ENCODE results near the gene NRCAM. TPM values are rescaled to one million over a fixed set of nuclear protein-coding genes. Genes with fewer than 3 reads are reported as not detected.

The NRCAM gene
- total RNA-seq, 2 experiments from 2014 or later = 3.4 to 7.0 TPM

DNA sequence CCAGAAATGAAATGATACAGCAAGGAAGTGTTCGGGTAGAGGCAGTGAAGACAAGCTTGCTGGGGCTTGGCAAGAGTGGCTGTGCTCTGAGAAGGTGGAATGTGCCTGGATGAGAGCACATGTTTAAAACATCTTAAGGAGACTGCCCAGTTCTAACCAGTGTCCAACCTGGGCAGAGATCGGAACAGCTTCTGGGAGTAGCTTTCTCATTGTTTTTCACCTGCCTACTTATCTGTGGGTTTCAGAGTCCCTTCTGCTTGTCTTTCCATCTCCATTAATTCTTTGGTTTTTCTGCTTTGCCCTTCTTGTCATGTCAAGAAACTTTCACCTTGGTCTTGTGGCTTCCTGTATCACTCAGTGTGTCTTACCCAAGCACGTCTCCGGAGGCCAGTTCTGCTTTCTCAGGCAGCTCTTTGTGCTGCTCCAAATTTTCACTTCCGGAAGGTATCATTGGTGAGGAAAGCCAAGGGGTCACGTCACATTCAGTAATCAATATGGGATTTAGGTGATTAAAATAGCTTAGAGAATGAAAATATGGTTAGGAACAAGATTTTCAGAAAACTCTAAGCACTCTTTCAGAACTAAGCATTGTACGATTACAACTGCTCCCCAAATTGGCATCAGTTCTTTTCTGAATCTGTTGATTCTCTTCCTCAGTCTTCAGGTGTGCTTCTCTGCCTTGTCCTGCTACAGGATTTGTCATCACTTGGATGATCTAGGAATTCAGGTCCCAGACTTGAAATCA lies 320.6 kb downstream of the NRCAM start:
- H3K4me3 ChIP-seq (ENCODE audit: low read length) = no peak overlapping the region
- ChIA-PET CTCF (no interaction called here), POLR2A (interaction anchor here (1.2 kb wide), 1 partner anchor 11 kb away, joined by 3 read pairs; no protein-coding TSS in a partner anchor)
- Mint-ChIP-seq H3K9me3 (no peaks in the 10 kb centered on the region), H3K36me3 (ENCODE audit: low read depth) (no peaks in the 10 kb centered on the region), H3K27me3 (no peaks in the 10 kb centered on the region), H3K27ac (peak overlapping the region; percentile 75), H3K4me3 (peak overlapping the region; percentile 12), H3K4me1 (ENCODE audit: low read depth) (peaks cover 17% of the 10 kb centered on the region)
- DNase-seq (peak in 4 of 14 experiments; percentile 5 to 40 (median 35)), ATAC-seq (ENCODE audit: poor library complexity) (peak; percentile 51)
- no peaks in the 10 kb centered on the region for H3K36me3 ChIP-seq (ENCODE audit: insufficient read depth, low read length)
- H3K27ac ChIP-seq (ENCODE audit: low read depth in 1 of 2, low read length in 2 of 2) = no peak overlapping the region
- H3K4me1 ChIP-seq (ENCODE audit: insufficient read depth, low read length) = peaks cover 8% of the 10 kb centered on the region
- TF ChIP-seq, protein P1, sequence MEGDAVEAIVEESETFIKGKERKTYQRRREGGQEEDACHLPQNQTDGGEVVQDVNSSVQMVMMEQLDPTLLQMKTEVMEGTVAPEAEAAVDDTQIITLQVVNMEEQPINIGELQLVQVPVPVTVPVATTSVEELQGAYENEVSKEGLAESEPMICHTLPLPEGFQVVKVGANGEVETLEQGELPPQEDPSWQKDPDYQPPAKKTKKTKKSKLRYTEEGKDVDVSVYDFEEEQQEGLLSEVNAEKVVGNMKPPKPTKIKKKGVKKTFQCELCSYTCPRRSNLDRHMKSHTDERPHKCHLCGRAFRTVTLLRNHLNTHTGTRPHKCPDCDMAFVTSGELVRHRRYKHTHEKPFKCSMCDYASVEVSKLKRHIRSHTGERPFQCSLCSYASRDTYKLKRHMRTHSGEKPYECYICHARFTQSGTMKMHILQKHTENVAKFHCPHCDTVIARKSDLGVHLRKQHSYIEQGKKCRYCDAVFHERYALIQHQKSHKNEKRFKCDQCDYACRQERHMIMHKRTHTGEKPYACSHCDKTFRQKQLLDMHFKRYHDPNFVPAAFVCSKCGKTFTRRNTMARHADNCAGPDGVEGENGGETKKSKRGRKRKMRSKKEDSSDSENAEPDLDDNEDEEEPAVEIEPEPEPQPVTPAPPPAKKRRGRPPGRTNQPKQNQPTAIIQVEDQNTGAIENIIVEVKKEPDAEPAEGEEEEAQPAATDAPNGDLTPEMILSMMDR (IDR thresholded peaks at IDR 0.05) = no peak
- H3K9me3 ChIP-seq (ENCODE audit: control insufficient read depth in 1 of 2, insufficient read depth in 1 of 2, low read length in 2 of 2) = no peaks in the 10 kb centered on the region
- no peaks in the 10 kb centered on the region for H3K27me3 ChIP-seq (ENCODE audit: control insufficient read depth in 1 of 2, insufficient read depth in 2 of 2, low read length in 2 of 2)
- intact Hi-C loops (cut with DNase I, micrococcal nuclease) = loop anchor here in 1 of 2 experiments (10.0 kb wide), 1 partner anchor 1331 kb away; no protein-coding TSS in a partner anchor

DNA sequence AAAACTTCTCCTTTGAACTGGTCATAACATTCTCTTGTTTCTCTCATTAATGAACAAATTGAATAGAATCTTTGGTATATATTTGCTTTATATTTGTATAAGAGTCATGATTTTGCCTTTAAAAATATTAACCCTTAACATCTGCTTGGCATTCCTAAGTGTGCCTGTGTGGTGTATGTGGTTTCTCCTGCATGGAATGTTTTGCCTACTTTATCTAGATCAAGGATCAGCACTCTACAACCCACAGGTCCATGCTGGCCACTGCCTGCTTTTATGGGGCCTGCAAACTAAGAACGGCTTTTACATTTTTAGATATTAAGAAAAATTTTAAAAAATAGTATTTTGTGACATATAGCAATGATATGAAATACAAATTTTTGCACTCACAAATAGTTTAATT lies 321.8 kb downstream of the NRCAM start:
- CTCF ChIA-PET = no interaction called here

DNA sequence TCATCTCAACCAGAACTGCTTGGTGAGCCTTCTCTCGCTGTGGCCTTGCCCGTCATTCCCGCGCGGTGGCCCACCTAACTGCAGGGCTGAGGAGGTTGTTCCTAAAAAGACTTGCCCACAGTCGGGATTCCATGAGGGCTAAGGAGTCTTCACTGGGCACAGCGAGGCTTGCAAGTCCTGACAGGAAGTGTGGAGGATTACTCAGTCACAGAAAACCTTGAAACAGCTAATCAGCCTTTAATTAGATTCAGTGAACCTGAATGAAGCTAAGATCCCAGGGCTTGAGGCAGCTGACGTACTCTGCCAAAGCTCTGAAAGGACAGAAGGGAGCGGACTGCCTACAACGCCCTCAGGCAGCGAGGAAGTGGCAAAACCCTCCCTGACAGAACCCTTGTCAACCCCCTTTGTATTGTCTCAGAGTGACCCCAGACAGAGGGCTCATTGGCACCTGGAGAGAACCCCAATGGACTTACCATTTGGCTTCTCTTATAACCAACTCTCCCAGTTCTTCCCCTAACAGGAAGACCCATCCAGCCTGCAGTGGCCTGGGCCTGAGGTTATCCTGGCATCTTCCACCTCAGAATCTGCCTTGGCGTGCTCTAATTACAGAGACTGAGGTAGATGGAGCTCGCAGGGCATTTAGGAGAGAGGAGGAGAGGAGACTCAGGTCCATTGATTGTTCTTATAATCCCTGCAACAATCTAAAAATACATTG lies 323.5 kb downstream of the NRCAM start:
- DNase-seq (no peak), ATAC-seq (ENCODE audit: poor library complexity) (no peak)
- Mint-ChIP-seq H3K27ac (no peak overlapping the region), H3K4me1 (ENCODE audit: low read depth) (peaks cover 17% of the 10 kb centered on the region), H3K9me3 (no peaks in the 10 kb centered on the region), H3K27me3 (no peaks in the 10 kb centered on the region), H3K36me3 (ENCODE audit: low read depth) (no peaks in the 10 kb centered on the region), H3K4me3 (no peak overlapping the region)
- H3K36me3 ChIP-seq (ENCODE audit: insufficient read depth, low read length) = no peaks in the 10 kb centered on the region
- H3K4me3 ChIP-seq (ENCODE audit: low read length) = no peak overlapping the region
- H3K27ac ChIP-seq (ENCODE audit: low read depth in 1 of 2, low read length in 2 of 2) = no peak overlapping the region
- H3K27me3 ChIP-seq (ENCODE audit: control insufficient read depth in 1 of 2, insufficient read depth in 2 of 2, low read length in 2 of 2) = no peaks in the 10 kb centered on the region
- intact Hi-C loops (cut with DNase I, micrococcal nuclease) = loop anchor here in 1 of 2 experiments (10.0 kb wide), 1 partner anchor 1328 kb away; no protein-coding TSS in a partner anchor
- H3K9me3 ChIP-seq (ENCODE audit: control insufficient read depth in 1 of 2, insufficient read depth in 1 of 2, low read length in 2 of 2) = no peaks in the 10 kb centered on the region
- ChIA-PET CTCF (no interaction called here), POLR2A (no interaction called here)
- peaks cover 8% of the 10 kb centered on the region for H3K4me1 ChIP-seq (ENCODE audit: insufficient read depth, low read length)
- TF ChIP-seq, protein P1 (IDR thresholded peaks at IDR 0.05) = no peak

More for the DNA sequence above, 321.8 kb downstream of the NRCAM start:
- peaks cover 8% of the 10 kb centered on the region for H3K4me1 ChIP-seq (ENCODE audit: insufficient read depth, low read length)
- no peaks in the 10 kb centered on the region for H3K27me3 Mint-ChIP-seq
- no peaks in the 10 kb centered on the region for H3K27me3 ChIP-seq (ENCODE audit: control insufficient read depth in 1 of 2, insufficient read depth in 2 of 2, low read length in 2 of 2)
- no peak overlapping the region for H3K27ac ChIP-seq (ENCODE audit: low read depth in 1 of 2, low read length in 2 of 2)
- POLR2A ChIA-PET = no interaction called here
- no peak overlapping the region for H3K4me3 ChIP-seq (ENCODE audit: low read length)
- H3K9me3 ChIP-seq (ENCODE audit: control insufficient read depth in 1 of 2, insufficient read depth in 1 of 2, low read length in 2 of 2) = no peaks in the 10 kb centered on the region
- no peaks in the 10 kb centered on the region for H3K9me3 Mint-ChIP-seq
- TF ChIP-seq, protein P1 (IDR thresholded peaks at IDR 0.05) = no peak
- no peak for DNase-seq
- ATAC-seq (ENCODE audit: poor library complexity) = no peak
- intact Hi-C loops (cut with DNase I, micrococcal nuclease) = loop anchor here in 1 of 2 experiments (10.0 kb wide), 1 partner anchor 1330 kb away; no protein-coding TSS in a partner anchor
- no peak overlapping the region for H3K27ac Mint-ChIP-seq
- no peak overlapping the region for H3K4me3 Mint-ChIP-seq
- H3K36me3 ChIP-seq (ENCODE audit: insufficient read depth, low read length) = no peaks in the 10 kb centered on the region
- H3K4me1 Mint-ChIP-seq (ENCODE audit: low read depth) = peaks cover 17% of the 10 kb centered on the region
- H3K36me3 Mint-ChIP-seq (ENCODE audit: low read depth) = no peaks in the 10 kb centered on the region
